NOMO-1 treated with DMSO at 0.1 percent for 48 hours (cell line): ENCODE results near the gene FER1L5.
"Not testable (repeated sequence)": the region's sequence is repeated elsewhere in the genome, so short reads cannot be mapped to it uniquely, and the experiment has no call there.

Source experiments
- DNase-seq: peaks from one replicate; lab custom pipeline; 2025; ENCODE audit not compliant: unreplicated experiment; lab: John Stamatoyannopoulos, UW

Gene FER1L5

DNA sequence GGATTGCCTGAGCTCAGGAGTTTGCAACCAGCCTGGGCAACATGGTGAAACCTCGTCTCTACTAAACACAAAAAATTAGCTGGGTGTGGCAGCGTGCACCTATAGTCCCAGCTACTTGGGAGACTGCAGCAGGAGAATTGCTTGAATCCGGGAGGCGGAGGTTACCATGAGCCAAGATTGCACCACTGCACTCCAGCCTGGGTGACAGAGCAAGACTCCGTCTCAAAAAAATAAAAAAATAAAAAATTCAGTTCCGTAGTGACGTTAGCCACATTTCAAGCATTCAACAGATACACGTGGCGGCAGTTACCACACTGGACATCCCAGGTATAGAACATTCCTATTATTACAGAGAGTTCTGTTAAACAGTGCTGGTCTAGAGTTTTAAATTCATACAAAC lies 8.9 kb upstream of the FER1L5 start:
- no peak for DNase-seq

DNA sequence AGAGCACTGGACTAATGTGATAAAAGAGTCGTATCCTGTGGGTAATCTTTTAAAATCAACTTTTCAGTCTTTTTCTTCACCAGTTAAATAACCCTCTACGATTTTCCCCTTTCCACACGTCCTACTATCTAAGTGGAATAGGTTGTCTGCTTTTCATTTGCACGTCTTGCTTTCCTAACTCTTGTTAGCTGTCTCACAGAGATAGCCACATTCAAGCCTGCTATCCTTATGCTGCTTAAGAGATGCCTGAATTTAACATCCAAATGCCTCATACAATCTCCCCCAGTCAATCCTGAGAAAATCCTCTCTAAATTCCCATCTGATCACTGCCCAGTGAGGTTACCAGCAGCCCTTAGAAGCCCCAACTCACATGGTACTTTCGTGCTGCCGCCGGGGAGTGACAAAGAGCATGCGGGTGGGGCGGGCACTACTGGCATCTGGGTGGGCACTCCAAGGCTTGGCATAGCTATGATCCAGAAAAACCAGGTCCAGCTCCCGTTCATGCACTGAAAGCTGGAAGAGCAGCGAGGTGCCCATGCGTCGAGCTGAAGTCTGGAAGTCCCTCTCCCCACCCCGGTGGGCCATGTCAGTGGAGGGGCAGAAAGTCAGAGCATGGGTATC lies 5.9 kb upstream of the FER1L5 start:
- DNase-seq, result no peak

DNA sequence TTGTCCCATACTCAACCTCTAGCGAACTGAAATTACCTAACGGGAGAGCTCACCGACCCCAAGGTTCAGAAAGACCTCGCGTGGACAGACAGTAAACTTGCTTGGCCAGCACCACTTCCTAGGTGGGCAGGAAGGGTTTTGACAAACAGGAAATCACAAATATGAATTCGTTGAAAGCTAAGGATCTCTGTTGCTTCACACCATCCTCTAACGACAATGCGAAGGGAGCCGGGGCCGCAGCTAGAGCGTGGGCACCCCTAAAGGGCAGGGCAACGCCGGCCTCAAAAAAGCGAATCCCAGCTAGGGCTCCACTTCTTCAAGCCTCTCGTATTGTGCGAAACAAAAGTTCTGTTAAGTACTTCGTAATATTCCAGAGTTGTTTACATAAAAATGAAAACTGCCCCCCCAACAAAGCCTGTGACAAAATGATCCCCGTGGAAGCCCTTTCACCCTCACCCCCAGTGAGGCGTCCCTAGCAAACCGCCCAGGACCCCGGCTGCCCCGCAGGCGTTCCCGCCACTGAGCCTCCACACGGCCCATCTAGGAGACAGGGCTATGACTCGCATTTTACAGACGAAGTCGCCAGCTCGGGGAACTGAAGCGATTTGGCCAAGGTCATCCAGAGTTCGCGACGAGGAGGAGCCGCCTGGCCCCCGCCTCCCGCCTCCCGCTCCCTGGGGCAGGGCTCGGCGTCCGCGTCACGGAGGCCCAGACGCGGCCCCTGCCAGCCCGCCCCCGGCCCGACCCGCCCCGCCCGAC lies 5.0 kb upstream of the FER1L5 start:
- DNase-seq, result peak; percentile 83

DNA sequence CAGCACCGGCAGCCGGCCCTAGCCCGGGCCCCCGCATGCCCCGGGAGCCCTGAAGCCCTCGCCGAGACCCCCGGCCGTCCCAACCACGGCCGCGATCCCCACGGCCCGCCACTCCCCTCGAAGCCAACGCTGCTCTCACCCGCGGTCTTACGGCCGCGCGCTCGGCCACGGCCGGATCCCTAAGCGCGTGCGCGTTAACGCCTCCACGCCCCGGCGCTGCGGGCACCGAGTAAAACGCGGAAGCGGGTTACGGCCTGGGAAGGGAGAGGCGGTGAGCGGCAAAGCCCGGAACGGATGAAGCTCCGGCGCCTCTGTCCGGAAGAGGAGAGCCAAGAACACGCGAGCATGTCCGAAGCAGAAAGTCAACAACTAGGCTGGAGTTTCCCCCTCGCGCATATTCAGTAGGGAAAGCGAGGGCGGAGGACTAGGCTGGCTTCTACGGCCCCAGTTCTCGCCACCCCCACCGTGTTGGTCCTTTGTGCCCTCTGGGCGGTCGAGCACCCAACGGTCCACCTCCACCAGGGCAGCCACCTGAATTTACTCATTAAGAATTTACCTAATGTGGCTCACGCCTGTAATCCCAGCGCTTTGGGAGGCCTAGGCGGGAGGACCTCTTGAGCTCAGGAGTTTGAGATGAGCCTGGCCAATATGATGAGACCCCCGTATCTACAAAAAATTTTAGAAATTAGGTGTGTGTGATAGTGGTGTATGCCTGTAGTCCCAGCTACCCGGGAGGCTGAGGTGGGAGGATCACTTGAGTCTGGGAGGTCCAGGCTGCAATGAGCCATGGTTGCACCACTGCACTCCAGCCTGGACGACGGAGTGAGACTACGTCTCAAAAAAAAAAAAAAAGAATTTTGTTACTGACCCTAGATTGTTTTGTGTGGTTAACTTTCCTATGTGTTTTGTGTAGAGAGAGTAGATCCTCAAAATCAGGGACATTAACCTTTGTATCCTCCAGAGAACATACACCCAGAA lies 4.1 kb upstream of the FER1L5 start, which contains the start of gene KANSL3:
TSS of gene KANSL3 (minus strand) at position 169 of the 978 bp plus-strand sequence. CDS start 1,177 bp downstream, outside the sequence.
- DNase-seq, result peak; percentile 93

DNA sequence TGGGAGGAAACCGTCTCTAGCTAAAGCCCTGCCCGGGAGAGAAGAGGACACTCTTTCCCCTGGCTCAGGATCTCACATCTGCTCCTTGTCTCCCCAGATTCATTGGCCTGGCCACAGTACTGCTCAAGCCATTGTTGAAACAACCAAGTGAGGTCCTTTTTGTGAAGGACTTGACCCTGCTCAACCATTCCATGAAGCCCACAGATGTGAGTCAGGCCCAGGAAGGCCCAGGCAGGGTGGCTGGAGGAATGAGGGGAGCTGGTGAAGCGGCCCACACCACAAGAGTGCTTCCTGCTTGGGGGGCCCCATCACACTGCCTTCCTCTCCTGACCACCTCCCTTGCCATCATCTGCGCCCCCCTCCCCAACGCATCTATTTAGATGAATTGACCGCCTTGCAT lies 5.1 kb downstream of the FER1L5 start:
- no peak for DNase-seq

DNA sequence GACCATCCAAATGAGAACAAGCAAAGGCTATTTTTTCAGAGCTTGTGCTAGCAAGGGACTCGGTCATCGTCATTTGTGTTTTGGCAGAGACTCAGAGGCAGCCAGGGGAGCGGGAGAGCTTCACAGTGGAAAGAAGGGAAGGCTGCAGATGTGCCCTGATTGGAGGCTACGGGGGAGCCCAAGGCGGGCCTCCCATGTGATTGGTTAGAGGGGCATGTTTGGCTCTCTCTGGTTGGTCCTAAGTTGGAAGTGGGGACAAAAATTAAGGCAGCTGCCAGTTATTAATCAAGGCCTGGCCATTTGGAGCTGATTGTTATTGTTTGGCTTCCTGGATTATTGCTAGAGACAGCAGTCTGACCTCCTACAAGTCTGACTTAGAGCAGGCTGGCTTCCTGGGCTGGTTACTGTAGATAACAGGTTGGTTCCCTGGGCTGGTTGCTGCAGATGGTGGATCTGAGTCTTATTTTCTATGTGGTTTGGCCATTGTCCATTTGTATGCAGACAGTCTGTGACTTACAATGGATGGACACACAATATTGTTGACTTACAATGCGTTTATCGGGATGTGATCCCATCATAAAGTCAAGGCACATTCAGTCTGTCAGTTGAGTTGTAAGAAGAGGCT lies 5.9 kb downstream of the FER1L5 start:
- DNase-seq, result no peak

DNA sequence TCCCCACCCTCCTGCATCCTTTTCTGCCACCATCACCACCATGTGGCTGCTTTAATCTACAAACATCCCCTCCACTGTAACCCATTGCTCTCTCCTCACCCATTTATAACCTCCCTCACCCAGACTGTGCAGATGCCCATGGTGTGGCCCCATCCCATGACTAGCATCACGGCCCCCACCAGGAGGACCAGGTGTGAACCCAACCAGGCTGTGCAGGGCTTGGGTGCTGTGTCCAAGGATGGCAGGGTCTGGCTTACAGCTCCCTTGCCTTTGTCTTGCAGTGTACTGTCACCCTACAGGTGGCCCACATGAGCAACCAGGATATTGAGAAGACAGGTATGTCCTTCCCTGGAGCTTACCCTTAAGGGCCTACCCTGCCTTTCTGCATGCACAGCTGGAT lies 6.8 kb downstream of the FER1L5 start:
- DNase-seq, result no peak

DNA sequence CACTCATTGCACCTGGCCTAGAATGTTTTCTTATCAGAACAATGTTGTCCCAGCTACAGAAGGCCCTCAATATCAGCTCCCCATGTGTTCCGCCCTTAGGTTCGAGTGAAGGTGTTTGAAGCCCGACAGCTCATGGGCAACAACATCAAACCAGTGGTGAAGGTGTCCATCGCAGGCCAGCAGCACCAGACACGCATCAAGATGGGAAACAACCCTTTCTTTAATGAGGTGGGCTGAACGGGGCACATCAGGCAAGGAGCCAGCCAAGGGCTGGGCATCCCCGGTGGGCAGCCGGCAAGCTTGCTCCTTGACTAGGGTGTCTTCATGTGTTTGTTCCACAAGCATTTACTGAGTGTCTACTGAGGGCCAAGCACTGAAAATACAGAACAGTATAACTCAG lies 9.2 kb downstream of the FER1L5 start:
- DNase-seq, result no peak

DNA sequence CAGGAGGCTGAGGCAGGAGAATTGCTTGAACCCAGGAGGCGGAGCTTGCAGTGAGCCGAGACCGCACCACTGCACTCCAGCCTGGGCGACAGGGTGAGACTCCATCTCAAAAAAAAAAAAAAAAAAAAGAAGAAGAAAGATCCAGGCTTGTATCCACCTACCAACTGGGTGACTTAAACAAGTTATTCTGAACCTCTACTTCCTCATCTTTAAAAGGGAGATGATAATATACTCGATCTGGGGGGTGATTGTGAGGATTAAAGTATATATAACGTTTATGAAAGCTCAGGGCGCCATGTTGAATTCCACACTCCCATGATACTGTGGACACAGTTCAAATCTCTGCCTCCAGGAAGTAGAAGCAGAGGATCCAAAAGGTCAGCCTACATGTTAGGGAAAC lies 12.2 kb downstream of the FER1L5 start:
- DNase-seq, result not testable (repeated sequence)

DNA sequence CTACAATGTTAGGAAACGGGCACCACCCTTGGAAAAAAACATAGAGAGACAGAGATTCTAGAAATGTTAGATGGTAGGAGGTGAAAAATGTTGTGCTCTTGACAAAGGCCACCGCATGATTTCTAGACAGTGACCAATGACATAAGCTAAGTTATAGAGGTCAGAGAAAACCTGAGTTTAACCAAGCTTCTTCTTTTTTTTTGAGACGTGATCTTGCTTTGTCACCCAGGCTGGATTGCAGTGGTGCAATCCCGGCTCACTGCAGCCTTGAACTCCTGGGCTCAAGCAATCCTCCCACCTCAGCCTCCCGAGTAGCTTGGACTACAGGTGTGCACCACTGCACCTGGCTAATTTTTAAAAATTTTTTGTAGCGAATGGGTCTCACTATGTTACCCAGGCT lies 13.0 kb downstream of the FER1L5 start:
- peak; percentile 67 for DNase-seq

DNA sequence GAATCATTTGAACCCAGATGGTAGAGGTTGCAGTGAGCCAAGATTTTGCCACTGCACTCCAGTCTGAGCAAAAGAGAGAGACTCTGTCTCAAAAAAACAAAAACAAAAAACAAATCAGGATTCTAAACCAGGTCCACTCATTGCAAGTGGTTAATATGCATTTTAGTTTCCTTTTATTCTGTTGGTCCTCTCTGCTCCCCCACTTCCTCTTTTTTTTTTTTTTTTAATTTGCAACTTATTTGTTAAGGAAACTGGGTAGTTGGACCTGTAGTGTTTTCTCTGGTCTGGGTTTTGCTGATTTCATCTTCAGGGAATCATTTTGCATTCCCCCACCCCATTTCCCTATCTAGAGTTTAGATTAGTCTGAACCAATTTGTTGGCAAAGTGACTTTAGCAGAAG lies 14.0 kb downstream of the FER1L5 start:
- DNase-seq, result peak; percentile 71

DNA sequence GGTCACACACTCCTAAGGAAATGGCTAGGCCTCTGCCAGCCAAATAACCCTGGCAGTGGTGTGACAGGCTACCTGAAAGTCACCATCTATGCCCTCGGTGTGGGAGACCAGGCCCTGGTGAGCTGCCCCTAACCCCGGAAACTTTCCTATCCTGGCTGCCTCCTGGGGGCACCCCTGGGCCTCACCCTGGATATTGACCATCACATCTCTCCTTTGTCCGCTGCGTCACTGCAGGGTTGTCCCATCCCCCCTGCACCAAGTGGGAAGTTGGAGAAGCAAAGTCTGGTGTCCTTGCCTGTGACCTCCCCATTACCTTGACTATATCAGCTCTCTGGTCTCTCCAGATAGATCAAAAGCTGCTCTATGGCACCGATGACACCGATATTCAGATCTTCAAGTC lies 18.8 kb downstream of the FER1L5 start:
- no peak for DNase-seq

DNA sequence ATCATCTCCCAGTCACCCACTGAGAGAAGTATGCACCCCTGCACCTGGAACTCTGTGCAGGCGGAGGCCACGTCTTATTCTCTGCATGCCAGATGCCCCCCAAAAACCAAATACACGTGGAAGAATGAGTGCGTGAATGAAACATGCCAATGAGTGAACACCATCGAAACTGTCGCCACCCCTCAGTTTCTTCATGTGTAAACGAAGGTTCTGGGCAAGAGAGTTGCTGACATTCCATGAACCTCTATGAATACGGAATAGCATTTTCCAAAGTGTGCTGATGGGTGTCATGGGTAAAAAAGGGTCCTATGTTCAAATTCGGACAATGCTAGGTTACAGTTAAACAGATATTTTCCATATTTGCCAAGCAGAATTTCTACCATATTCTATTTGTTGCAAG lies 19.8 kb downstream of the FER1L5 start:
- DNase-seq, result no peak

DNA sequence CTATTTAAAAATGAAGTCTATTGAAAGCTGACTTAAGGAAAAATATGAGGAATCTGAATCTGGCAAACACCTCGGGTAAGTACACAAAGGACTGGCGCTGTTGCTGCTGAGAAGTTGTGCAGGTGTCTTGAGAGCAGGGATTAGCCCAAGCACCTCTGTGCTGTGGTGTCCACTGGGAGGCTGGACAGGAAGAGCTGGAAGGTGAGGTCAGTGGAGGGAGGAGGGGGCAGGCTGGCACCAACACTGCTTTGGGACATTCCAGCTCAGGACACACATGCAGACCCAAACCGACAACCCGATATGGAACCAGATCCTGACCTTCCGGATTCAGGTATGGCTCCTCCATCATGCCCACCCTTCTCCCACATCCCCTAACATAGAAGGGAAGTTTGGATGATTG lies 20.6 kb downstream of the FER1L5 start:
- no peak for DNase-seq

DNA sequence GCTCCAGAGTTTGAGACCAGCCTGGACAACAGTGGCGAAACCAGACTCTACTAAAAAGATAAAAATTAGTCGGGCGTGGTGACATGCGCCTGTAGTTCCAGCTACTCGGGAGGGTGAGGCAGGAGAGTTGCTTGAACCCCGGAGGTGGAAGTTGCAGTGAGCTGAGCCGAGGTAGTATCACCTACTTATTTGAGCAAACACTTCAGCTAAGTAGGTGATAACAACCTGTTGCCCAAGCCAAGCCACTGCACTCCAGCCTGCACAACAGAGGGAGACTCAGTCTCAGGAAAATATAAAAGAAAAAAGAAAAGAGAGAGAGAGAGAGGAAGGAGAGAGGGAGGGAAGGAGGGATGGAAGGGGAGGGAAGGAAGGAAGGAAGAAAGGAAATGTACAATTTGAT lies 21.3 kb downstream of the FER1L5 start:
- no peak for DNase-seq

DNA sequence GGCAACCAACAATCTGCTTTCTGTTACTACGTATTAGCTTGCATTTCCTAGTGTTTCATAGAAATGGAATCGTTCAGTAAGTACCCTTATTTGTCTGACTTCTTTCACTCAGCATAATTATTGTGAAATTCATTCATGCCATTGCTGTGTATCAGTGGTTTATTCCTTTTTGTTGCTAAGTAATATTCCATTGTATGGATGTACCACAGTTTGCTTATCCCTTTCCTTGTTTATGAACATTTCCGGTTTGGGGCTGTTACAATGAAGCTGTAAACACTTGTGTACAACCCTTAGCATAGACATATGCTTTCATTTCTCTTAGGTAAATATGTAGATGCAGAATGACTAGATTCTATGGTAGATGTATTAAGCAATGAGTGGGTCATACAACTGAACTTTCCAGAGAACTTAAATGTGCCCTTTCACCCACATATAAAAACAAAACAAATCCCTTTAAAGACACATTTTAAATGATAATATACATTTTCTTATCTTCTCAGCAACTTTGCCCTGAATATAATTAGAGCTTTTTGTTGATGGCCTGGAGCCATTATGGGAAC lies 21.9 kb downstream of the FER1L5 start:
- DNase-seq, result no peak

DNA sequence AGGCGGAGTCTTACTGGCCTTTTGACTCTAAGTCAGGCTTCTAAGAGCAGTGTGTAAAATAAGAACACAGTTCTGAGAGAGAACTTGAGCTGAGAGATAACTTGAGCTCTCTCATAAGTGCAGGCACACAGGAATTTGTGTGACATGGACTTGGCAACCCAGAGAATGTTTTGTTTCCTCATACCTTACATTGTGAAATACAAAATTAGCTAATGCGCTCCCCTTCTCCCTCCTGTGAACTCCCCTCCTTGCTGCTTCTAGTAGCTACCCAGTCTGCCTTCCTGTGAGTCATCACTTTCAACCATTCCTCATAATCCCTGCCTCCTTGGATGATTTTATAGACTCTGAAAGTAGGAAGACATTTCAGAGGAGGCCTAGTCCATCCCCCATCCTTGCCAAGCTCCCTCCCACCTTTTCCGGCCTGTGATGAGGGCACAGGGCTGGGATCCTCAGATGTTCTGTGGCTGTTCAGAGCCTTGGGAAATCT lies 22.6 kb downstream of the FER1L5 start:
- DNase-seq, result peak; percentile 92

DNA sequence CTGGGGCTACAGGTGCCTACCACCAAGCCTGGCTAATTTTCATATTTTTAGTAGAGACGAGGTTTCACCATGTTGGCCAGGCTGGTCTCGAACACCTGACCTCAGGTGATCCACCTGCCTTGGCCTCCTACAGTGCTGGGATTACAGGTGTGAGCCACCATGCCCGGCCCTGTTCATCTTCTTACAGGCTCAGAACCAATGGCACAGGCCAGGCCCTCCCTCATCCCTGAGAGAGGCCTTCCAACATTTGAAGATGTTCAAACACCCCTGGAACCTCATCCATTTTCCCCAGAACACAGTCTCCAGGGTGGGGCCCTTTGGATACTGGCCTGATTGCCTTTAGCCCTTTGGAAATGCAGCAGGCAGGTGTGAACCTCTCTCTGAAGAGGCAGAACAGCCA lies 23.2 kb downstream of the FER1L5 start:
- DNase-seq, result not testable (repeated sequence)

DNA sequence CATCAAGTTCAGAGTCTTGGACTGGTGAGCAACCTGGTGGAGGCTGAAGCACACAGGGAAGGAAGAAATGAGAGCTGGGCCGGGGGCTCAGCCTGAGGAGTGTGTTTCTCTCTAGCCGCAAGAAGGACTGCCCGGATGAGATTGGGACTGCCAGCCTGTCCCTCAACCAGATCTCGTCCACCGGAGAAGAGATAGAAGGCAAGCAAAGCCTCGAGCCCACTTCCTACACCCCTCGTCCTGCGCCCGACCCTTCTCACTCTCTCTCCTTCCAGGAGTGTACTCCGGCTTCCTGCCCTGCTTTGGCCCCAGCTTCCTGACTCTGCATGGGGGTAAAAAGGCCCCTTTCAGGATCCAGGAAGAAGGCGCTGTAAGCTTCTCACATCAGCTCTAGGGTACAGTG lies 26.2 kb downstream of the FER1L5 start:
- no peak for DNase-seq

DNA sequence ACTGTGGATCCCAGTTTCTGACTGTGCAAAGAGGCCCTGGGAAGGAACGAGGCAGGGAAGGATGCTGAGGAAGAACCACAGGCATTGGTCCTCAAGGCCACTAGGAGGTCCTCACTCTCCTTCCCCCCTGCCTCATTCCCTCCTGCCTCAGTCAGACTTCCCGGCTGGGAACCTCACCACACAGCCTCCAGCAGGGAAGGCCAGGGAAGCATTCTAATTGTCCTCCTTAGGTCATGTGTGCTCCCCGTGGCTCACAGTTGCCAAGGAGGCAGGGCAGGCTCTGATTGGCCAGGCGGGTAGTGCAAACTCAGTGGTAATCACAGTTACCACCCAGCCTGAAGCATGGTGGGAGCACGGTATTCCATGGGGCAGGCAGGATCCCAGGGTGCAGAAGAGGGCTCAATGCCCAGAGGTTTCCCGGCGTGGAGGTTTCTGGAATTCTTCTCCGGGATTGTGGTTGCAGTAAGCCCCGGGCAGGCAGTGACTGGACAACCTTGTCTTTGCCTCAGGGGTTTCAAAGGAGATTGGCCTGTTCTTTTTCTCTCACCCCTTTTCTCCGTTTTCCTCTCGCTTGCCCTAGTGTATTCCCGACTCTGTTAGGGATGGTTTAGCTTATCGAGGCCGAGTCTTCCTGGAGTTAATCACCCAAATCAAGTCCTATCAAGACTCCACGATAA lies 27.1 kb downstream of the FER1L5 start:
- no peak for DNase-seq
